Mucosa of rectum (tissue), 2 donors: ENCODE measurements around the gene HOMER3.
"Not testable (repeated sequence)": the region's sequence is repeated elsewhere in the genome, so short reads cannot be mapped to it uniquely, and the experiment has no call there.

ENCODE experiments used
- H3K27ac ChIP-seq, 2 donors: one replicate each; pipeline ENCODE4 v1.7.0; 2013; ENCODE audit warnings: inconsistent platforms in 2 of 2, low read depth in 2 of 2, low read length in 2 of 2
- H3K27me3 ChIP-seq, 2 donors: one replicate each; pipeline ENCODE4 v1.7.0; 2013; ENCODE audit warnings: low read length in 2 of 2; ENCODE audit not compliant: control insufficient read depth in 2 of 2, insufficient read depth in 2 of 2
- H3K36me3 ChIP-seq, 2 donors: one replicate each; pipeline ENCODE4 v1.7.0; 2013; ENCODE audit warnings: low read length in 2 of 2; ENCODE audit not compliant: control insufficient read depth in 2 of 2, insufficient read depth in 2 of 2
- H3K4me1 ChIP-seq, 2 donors: one replicate each; pipeline ENCODE4 v1.7.0; 2013; ENCODE audit warnings: low read length in 2 of 2, mild to moderate bottlenecking in 1 of 2; ENCODE audit not compliant: control insufficient read depth in 2 of 2, insufficient read depth in 2 of 2
- H3K4me3 ChIP-seq, 2 donors: one replicate each; pipeline ENCODE4 v1.7.0; 2013; ENCODE audit warnings: low read length in 2 of 2
- H3K9ac ChIP-seq, 2 donors: one replicate each; pipeline ENCODE4 v1.7.0; 2013; ENCODE audit warnings: low read length in 2 of 2, low read depth in 1 of 2, mild to moderate bottlenecking in 1 of 2
- H3K9me3 ChIP-seq, 2 donors: one replicate each; pipeline ENCODE4 v1.7.0; 2013; ENCODE audit warnings: low read length in 2 of 2; ENCODE audit not compliant: control insufficient read depth in 2 of 2
- donor health status: healthy.
- donor health status: Normal muscosa, but diverticular disease.

Gene HOMER3

GRCh38 chr19:18955042-18955441 lies 14.0 kb upstream of the HOMER3 start:
- H3K9ac ChIP-seq = no peak overlapping the region
- H3K9me3 ChIP-seq = no peaks in the 10 kb centered on the region
- H3K4me1 ChIP-seq = no peaks in the 10 kb centered on the region
- no peak overlapping the region for H3K27ac ChIP-seq
- no peak overlapping the region for H3K4me3 ChIP-seq
- no peaks in the 10 kb centered on the region for H3K36me3 ChIP-seq
- no peaks in the 10 kb centered on the region for H3K27me3 ChIP-seq

- Histone ChIP-seq H3K27me3 (no peaks in the 10 kb centered on the region), H3K4me1 (no peaks in the 10 kb centered on the region), H3K36me3 (no peaks in the 10 kb centered on the region), H3K9me3 (no peaks in the 10 kb centered on the region), H3K4me3 (no peak overlapping the region), H3K27ac (no peak overlapping the region), H3K9ac (no peak overlapping the region)
Measured at GRCh38 chr19:18954094-18954493, 13.1 kb upstream of the HOMER3 start.

- H3K27ac ChIP-seq, H3K27me3 ChIP-seq, H3K36me3 ChIP-seq, H3K4me1 ChIP-seq, H3K4me3 ChIP-seq, H3K9me3 ChIP-seq, H3K9ac ChIP-seq: not testable (repeated sequence)
Measured at GRCh38 chr19:18952364-18953003, 11.5 kb upstream of the HOMER3 start.

- H3K27me3 ChIP-seq = no peaks in the 10 kb centered on the region
- H3K9ac ChIP-seq = no peak overlapping the region
- H3K36me3 ChIP-seq = no peaks in the 10 kb centered on the region
- no peak overlapping the region for H3K4me3 ChIP-seq
- H3K4me1 ChIP-seq = no peaks in the 10 kb centered on the region
- no peaks in the 10 kb centered on the region for H3K9me3 ChIP-seq
- H3K27ac ChIP-seq = no peak overlapping the region
Measured at GRCh38 chr19:18951721-18952281, 10.8 kb upstream of the HOMER3 start.

GRCh38 chr19:18949858-18950257 lies 8.8 kb upstream of the HOMER3 start:
- Histone ChIP-seq H3K36me3 (no peaks in the 10 kb centered on the region), H3K9me3 (no peaks in the 10 kb centered on the region), H3K4me1 (no peaks in the 10 kb centered on the region), H3K9ac (no peak overlapping the region), H3K27me3 (peaks cover 0 to 2% of the 10 kb centered on the region in 2 donors), H3K4me3 (no peak overlapping the region), H3K27ac (no peak overlapping the region)

GRCh38 chr19:18948976-18949356 lies 7.9 kb upstream of the HOMER3 start:
- no peaks in the 10 kb centered on the region for H3K9me3 ChIP-seq
- H3K36me3 ChIP-seq = no peaks in the 10 kb centered on the region
- peaks cover 0 to 2% of the 10 kb centered on the region in 2 donors for H3K27me3 ChIP-seq
- H3K27ac ChIP-seq = no peak overlapping the region
- H3K4me1 ChIP-seq = no peaks in the 10 kb centered on the region
- no peak overlapping the region for H3K4me3 ChIP-seq
- no peak overlapping the region for H3K9ac ChIP-seq

GRCh38 chr19:18948075-18948975 lies 7.3 kb upstream of the HOMER3 start:
- no peaks in the 10 kb centered on the region for H3K36me3 ChIP-seq
- no peak overlapping the region for H3K9ac ChIP-seq
- no peak overlapping the region for H3K27ac ChIP-seq
- no peak overlapping the region for H3K4me3 ChIP-seq
- H3K9me3 ChIP-seq = no peaks in the 10 kb centered on the region
- no peaks in the 10 kb centered on the region for H3K4me1 ChIP-seq
- peaks cover 0 to 2% of the 10 kb centered on the region in 2 donors for H3K27me3 ChIP-seq

GRCh38 chr19:18946918-18947317 lies 5.9 kb upstream of the HOMER3 start:
- no peak overlapping the region for H3K27ac ChIP-seq
- H3K36me3 ChIP-seq = no peaks in the 10 kb centered on the region
- H3K4me1 ChIP-seq = no peaks in the 10 kb centered on the region
- H3K9ac ChIP-seq = no peak overlapping the region
- H3K4me3 ChIP-seq = no peak overlapping the region
- H3K27me3 ChIP-seq = peaks cover 0 to 2% of the 10 kb centered on the region in 2 donors
- no peaks in the 10 kb centered on the region for H3K9me3 ChIP-seq

- Histone ChIP-seq H3K27ac (no peak overlapping the region), H3K4me3 (no peak overlapping the region), H3K27me3 (peaks cover 4 to 5% of the 10 kb centered on the region in 2 donors), H3K4me1 (peaks cover 0 to 2% of the 10 kb centered on the region in 2 donors), H3K36me3 (no peaks in the 10 kb centered on the region), H3K9me3 (no peaks in the 10 kb centered on the region), H3K9ac (no peak overlapping the region)
Measured at GRCh38 chr19:18946335-18946734, 5.3 kb upstream of the HOMER3 start.

- Histone ChIP-seq H3K4me1 (peaks cover 0 to 5% of the 10 kb centered on the region in 2 donors), H3K9me3 (no peaks in the 10 kb centered on the region), H3K27me3 (peaks cover 4 to 5% of the 10 kb centered on the region in 2 donors), H3K4me3 (no peak overlapping the region), H3K27ac (no peak overlapping the region), H3K9ac (no peak overlapping the region), H3K36me3 (no peaks in the 10 kb centered on the region)
Measured at GRCh38 chr19:18945297-18945696, 4.3 kb upstream of the HOMER3 start.
